HG02884 (cell line): ENCODE results near the gene SLC49A4.

Experiments used
- ATAC-seq: cut with Tn5 transposase; IDR thresholded peaks from one replicate; pipeline ENCODE4 v1.9.1; 2021; ENCODE audit warnings: mild to moderate bottlenecking, moderate library complexity; ENCODE audit not compliant: unreplicated experiment

SLC49A4 gene

GRCh38 chr3:122928396-122929187 is 133.7 kb downstream of the SLC49A4 start:
- ATAC-seq, result no peak

GRCh38 chr3:122929188-122930062 is 134.6 kb downstream of the SLC49A4 start:
- ATAC-seq, result no peak

- ATAC-seq, result no peak
Measured at GRCh38 chr3:122930063-122930997, 135.5 kb downstream of the SLC49A4 start.
